Activated CD4-positive, alpha-beta T cell treated with anti-CD3 and anti-CD28 coated beads, Interleukin-2, amount 50 U/mL, for 1 hour (primary cell): ENCODE results near the gene EEIG1.

Experiments
- DNase-seq: peaks from one replicate; pipeline ENCODE4 v3.0.0-alpha.2; 2020

The EEIG1 gene

GRCh38 chr9:127937388-127938297 is 43.1 kb downstream of the EEIG1 start, which contains the start of gene DPM2:
Gene DPM2, minus strand, starts transcription at chr9:127937854. Its CDS starts 34 bp downstream, at chr9:127937820.
- peak; percentile 83 for DNase-seq

GRCh38 chr9:127937056-127937387 is 43.8 kb downstream of the EEIG1 start:
- no peak for DNase-seq

DNA sequence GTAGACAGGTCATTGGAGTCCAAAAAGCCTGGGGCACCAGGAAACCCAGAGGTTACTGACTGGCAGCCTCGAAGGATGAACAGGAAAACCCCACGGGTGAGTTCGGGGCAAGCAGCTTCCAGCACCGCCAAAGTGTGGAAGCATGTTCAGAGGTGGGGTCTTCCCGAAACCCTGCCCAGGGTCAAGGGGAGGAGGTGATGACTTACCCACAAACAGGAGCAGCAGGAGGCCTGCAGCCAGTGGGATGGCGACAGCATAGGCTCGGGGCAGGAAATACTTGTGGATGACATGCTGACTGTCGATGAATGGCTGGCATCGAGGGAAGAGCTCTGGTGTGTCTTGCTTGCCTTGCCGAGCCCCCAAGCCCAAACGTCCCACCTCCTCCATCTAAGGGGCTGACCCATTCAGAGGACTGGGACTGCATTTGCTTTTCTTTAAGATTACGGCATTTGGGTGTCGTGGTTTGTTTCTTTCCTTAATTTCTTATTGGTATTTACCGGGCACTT is 44.4 kb downstream of the EEIG1 start:
- no peak for DNase-seq

- no peak for DNase-seq
Observed at GRCh38 chr9:127935765-127936221, 45.0 kb downstream of the EEIG1 start.

DNA sequence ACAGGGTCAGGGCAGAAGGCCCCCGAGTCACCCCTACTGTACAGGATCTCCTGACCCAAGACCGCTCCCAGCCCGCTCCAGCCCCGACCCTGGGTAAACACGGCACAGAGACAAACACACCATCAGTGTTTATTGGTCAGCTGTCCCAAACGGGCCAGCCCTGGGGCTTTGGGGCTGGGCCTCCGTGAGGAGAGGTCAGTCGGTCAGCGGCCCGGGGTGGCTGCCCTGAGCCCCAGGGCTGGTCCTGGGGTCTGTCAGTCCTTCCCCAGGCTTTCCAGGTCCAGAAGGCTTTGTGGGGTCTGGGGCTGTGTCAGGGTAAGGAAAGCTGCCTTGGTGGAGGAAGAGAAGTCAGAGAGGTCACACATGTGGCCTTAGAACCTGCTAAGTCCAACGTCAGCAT is 45.8 kb downstream of the EEIG1 start:
- DNase-seq, result no peak

- no peak for DNase-seq
Observed at GRCh38 chr9:127934248-127934647, 46.5 kb downstream of the EEIG1 start.

- no peak for DNase-seq
Observed at GRCh38 chr9:127931092-127931881, 49.5 kb downstream of the EEIG1 start.
